LNCAP (cell line): Measurements from ENCODE around the gene ANKS1A.

Source experiments
- TF ChIP-seq, protein P1 (sequence below): fragments of 450-650 bp; IDR thresholded peaks from 2 replicates; pipeline ENCODE4 v1.5.1; 2017; ENCODE audit warnings: mild to moderate bottlenecking

Gene ANKS1A

GRCh38 chr6:35062676-35063574 lies 173.9 kb downstream of the ANKS1A start:
- TF ChIP-seq, protein P1, sequence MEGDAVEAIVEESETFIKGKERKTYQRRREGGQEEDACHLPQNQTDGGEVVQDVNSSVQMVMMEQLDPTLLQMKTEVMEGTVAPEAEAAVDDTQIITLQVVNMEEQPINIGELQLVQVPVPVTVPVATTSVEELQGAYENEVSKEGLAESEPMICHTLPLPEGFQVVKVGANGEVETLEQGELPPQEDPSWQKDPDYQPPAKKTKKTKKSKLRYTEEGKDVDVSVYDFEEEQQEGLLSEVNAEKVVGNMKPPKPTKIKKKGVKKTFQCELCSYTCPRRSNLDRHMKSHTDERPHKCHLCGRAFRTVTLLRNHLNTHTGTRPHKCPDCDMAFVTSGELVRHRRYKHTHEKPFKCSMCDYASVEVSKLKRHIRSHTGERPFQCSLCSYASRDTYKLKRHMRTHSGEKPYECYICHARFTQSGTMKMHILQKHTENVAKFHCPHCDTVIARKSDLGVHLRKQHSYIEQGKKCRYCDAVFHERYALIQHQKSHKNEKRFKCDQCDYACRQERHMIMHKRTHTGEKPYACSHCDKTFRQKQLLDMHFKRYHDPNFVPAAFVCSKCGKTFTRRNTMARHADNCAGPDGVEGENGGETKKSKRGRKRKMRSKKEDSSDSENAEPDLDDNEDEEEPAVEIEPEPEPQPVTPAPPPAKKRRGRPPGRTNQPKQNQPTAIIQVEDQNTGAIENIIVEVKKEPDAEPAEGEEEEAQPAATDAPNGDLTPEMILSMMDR, result no peak

DNA sequence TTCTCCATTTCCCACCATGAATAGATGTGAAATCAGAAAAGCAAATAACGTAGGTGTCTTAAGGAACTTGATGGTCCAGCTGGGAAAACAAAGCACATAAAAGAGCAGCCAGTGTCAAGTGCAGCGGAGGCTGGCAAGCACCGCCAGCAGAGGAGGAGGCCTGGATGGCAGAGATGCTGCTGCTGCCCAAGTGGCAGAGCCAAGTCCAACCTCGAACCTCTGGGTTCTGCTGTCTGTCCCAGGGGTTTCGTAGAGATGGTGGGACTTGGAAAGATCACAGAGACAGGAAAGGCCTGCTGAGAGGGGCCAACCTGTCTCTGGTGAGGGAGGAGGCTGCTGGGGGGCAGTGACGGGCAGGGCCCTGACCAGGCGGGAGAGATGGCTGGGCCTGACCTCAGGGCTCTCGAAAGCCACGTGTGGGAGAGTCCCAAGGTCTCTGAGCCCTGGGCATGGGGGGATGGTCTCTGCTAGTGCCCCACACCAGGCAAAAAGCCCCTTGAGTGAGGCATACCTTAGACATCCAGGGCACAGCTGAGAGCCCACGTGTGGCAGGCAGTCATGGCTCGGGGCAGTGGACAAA lies 174.7 kb downstream of the ANKS1A start:
- TF ChIP-seq, protein P1, result no peak

- TF ChIP-seq, protein P1, result no peak
Observed at GRCh38 chr6:35064290-35064689, 175.2 kb downstream of the ANKS1A start.

DNA sequence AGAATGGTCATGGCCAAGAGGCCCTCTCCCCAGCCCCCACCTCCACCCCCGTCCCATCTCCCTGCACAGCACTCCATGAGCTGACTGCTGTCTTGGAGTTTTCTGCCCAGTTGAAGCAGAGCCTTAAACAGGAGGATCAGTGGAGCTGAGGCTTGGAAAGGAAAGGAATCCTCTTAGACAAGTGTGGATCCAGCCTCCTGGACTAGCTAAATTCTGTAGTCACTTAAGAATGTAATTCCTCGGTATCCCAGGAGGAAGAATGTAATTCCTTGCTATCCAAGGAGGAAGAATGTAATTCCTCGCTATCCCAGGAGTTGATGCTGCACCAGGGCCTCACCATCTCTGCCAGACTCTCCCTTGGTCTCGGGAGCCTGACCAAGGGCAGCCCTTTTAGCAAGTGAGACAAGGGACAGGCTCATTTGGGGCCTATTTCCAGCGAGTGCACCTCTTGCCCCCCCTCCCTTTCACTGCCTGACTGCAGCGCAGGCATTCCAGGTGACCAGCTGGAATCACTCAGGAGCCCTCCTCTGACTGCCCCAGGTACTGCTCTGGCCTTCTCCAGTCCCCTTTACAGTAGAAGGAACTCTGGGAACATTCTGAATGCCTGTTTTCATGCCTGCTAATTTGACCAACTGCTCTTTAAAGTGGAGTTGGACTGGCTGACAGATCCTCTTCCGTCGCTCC lies 175.8 kb downstream of the ANKS1A start:
- TF ChIP-seq, protein P1, result no peak

- TF ChIP-seq, protein P1, result no peak
Observed at GRCh38 chr6:35065441-35065800, 176.4 kb downstream of the ANKS1A start.

DNA sequence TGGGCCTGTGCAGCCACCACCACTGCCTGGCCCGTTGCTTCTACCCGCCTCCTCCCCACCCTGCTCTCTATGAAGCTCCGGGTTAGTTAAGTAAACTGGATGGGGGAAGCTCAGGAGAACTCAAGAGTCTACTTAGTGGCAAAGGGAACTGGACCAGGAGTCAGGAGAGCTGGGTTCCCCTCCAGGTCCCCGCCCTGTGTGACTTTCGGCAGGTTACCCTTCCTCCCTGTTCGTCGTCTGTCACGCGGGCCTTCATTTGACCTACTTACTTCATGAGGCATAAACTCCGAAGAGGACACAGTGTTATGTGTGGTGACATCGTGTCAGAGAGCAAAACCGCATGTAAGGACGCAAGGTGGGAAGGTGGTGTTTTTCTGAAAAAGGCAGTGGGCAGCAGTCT lies 176.8 kb downstream of the ANKS1A start:
- TF ChIP-seq, protein P1, result no peak

- TF ChIP-seq, protein P1, result no peak
Observed at GRCh38 chr6:35067234-35067633, 178.2 kb downstream of the ANKS1A start.
